Stimulated activated CD8-positive, alpha-beta memory T cell treated with anti-CD3 and anti-CD28 coated beads, Interleukin-12 subunit alpha, Interleukin-12 subunit beta, amount 100 ng/mL, for 24 hours (primary cell): ENCODE measurements around the gene COL5A3.
"Not testable (repeated sequence)": the region's sequence is repeated elsewhere in the genome, so short reads cannot be mapped to it uniquely, and the experiment has no call there.

Experiments
- DNase-seq: peaks from one replicate; pipeline ENCODE4 v3.0.0-alpha.2; 2020; ENCODE audit errors: extremely low read depth

Gene COL5A3

DNA sequence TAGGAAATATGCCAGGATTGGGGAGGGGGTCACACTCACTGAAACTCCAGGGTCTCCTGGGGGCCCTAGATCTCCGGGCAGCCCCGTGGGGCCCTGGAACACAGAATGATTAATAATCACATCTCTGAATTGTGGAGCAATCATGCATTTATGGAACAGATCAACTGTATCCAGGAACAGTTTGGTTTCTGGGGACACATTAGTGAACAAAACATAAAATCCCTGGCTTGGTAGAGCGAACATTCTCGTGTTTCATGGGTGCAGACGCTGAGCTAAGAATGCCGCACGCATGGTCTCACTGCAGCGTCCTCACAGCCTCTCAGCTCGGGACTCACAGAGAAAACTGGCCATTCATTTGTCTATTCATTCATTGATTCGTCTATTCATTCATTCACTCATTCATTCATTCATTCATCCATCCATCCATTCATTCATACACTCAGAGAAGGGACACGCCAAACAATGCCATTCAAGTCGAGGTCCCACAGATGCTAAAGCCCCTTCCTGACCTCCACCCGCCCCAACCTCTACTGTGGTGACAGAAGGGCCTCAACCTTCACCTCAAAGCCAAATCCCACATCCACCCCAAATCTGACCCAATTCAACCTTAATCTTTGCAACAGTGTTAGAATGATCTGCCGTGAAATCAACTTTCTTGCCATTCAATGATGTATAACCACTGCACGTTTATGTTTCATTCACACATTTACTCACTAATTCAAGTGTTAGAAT, 39.0 kb downstream of the COL5A3 start:
- no peak for DNase-seq

DNA sequence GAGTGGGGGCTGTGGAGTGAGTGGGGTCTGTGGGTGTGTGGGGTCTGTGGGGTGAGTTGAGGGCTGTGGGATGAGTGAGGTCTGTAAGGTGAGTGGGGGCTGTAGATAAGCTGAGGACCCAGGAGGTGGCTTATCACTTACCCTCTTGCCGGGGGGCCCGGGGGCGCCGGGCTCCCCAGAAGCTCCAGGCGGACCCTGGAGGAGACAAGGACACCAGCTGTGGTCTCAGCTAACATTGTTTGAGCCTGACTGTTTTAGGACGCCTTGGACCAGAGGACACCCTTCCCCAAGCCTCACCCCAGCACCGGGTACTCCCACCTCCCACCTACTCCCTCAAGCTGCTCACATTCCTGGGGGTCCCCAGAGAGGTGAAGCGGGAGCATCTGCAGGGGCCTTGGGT, 39.8 kb downstream of the COL5A3 start:
- no peak for DNase-seq

DNA sequence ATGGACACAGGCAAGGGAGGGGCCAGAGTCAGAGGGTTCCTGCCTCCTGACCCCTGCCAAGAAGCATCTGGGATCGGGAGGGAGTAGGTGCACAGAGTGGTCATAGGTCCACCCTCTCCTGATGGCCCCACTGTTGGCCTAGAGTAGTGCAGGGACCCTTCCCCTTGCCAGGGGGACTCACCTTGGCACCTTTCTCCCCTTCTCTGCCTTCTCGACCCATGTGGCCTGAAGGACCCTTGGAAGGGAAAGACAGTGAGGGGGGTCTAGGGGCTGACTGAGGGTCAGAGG, 40.7 kb downstream of the COL5A3 start:
- DNase-seq, result no peak

DNA sequence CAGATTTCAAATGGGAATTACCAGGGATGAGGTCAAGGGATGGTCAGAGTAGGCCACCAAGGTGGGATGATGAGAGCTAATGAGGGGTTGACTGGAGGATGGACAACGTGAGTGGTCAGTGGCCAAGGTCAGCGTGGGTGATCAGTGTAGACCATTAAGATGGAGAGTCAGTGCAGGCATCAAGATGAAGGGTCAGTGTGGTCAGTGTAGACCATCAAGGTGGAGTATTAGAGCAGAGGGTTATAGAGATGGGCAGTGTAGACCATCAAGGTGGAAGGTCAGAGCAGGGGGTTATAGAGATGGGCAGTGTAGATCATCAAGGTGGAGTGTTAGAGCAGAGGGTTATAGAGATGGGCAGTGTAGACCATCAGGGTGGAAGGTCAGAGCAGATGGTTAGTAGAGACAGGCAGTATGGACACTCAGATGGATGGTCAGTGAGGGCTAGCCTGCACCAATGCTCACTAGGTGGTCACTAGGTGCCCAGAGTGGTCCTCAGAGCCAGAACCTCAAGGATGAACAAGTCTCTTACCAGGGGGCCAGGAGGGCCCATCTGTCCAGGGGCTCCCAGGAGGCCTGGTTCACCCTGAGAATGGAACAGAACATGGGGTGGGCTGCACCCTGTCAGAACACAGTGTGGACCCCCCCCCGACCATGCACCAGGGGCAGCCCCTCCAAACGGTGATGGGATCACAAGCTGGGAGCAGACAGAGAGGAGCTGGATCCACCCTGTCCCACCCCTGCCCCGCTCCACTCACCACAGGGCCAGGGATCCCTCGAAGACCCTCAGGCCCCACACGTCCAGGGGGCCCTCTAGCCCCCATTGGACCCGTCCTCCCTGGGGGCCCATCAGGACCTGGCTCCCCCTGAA, 41.2 kb downstream of the COL5A3 start:
- no peak for DNase-seq

DNA sequence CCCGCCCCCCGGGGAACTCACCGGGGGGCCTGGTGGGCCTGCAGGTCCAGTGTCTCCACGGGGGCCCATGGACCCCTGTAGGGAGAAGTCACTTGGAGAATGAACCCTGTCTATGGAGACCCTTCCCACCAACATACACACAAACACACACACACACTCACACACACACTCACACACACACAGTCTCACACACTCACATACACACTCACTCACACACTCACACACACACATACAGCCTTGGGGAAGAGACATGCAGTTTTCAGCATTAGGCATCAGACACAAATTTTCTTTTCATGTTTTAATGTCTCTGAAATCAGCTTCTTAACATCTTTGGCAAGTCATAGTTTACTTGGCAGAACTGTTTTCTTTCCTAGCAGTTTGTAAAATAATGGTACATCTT, 43.0 kb downstream of the COL5A3 start:
- no peak for DNase-seq

DNA sequence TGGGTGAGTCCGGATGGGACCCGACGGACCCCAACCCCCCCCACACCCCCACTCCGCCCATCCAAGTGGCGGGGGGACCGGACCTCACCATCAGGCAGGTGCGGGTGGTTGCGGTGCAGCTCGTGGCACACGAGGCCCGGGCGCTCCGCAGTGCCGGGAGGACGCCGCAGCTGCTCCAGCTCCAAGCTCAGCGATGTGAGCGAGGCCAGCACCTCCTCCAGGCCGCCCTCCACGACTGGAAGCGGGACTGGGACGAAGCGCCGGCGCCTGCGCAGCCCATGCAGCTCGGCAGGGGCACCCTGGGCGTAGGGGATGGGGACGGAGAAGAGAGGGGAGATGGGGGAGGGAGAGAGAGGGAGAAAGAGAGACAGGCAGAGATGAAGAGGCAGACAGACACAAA, 43.9 kb downstream of the COL5A3 start:
- no peak for DNase-seq

DNA sequence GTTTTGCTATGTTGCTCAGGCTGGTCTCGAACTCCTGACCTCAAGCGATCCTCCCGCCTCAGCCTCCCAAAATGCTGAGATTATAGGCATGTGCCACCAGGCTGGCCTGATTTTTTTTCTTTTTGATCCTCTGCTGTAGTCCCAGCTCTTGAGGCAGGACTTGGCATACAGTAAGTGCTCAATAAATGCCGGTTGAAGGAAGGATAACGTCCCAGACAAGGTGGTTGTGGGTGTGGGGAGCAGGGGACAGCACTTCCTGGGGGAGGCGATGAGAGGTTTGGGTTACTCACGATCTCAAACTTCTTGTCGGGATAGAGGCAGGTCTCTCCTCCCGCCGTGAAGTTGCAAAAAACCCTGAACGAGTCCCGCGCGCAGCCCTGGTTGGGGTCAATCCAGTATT, 44.3 kb downstream of the COL5A3 start:
- no peak for DNase-seq

DNA sequence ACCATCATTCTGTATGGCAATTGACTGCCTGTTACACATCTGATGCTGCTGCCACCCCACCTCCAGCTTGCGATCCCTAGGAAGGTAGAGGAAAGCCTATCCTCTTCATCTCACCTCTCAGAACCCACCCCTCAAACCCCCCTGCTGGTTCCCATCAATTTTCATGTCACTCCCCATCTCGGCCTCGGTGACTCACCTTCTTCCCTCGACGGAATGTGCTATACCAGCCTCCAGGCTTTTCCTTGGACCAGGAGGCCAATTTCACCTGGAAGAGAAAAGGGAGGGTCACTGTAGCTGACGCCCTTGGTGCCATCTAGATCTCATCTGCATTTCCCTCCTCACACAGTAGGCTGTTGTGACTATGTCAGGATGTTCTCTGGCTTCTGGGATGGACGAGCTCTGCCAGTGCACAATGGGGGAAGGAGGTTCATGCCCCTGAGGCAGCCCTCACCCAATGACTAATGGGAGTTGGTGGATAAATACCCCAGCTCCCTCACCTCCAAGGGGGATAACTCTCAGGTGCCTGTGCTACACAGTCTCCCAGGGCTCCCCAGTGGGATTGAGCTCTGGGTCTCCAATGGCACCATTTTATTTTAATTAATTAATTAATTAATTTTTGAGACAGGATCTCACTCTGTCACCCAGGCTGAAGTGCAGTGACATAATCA, 47.5 kb downstream of the COL5A3 start:
- no peak for DNase-seq

DNA sequence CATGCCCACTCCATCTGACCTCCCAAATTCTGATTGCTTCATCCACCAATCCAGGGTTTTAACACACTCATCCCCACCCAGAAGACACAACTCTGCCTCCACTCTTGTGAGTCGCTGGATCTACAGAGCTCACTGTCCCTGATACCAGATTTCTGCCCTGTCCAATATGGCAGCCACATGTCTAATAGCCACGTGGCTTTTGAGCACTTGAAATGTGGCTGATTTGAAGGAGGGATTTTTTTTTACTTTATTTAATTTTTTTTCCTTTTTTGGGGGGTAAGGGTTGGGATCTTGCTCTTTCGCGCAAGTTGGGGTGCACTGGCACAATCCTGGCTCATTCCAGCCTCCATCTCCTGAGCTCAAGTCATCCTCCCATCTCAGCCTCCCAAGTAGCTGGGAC, 49.2 kb downstream of the COL5A3 start:
- no peak for DNase-seq

DNA sequence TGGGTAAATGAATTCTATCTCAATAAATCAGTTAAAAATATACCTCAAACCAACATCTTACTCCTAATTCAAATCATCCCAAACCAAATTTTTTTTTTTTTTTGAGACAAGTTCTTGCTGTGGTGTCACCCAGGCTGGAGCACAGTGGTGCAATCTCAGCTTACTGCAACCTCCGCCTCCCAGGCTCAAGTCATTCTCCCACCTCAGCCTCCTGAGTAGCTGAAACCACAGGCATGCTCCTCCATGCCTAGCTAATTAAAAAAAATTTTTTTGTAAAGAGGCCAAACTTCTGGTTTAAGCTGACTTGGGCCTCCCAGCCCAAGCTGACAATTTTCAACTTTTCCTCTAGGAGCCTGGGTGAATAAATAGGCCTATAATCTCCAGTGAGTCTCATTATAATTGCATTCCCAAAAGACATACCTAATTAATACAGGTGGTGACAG, 51.9 kb downstream of the COL5A3 start:
- no peak for DNase-seq

DNA sequence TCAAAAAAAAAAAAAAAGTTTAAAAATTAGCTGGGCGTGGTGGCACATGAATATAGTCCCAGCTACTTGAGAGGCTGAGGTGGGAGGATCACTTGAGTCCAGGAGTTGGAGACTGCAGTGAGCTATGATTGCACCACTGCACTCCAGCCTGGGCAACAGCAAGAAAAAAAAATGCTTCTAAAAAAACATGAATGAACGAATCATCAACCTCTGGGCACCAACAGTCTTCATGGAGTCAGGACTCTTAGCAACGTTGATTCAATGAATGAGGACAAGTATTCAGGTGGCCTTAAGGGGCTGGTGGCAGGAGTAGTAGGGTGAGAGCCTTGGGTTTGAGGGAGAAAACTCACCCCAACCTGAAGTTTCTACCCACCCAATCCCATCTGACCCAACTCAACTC, 53.3 kb downstream of the COL5A3 start:
- DNase-seq, result no peak

DNA sequence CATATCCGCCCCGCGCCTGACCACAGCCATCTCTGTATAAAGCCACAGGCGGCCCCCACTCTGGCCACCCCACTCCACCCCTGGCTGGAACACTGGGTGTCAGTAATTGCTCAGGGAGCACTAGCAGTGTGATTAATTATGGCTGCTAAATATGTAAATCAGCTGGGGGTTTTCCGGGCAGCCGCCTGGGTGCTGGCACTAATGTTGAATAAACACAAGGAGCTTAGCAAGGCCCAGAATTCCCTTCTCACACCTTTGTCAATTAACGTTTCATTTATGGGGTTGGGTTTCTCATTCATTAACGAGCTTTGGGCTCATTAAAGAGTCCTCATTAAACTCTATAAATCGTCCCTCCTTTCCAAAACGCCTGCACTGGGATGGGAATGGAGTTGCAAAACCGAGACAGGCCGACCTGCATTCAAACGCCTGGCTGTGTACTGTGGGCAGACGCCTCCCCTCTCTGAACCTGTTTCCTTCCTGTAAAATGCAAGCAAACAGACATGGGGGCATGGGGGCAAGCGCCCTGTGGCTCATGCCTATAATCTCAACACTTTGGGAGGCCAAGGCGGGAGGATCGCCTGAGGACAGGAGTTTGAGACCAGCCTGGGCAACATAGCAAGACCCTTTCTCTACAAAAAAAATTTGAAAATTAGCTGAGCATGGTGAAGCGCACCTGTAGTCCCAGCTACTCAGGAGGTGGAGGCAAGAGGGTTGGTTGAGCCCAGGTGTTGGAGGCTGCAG, 56.3 kb downstream of the COL5A3 start:
- no peak for DNase-seq

DNA sequence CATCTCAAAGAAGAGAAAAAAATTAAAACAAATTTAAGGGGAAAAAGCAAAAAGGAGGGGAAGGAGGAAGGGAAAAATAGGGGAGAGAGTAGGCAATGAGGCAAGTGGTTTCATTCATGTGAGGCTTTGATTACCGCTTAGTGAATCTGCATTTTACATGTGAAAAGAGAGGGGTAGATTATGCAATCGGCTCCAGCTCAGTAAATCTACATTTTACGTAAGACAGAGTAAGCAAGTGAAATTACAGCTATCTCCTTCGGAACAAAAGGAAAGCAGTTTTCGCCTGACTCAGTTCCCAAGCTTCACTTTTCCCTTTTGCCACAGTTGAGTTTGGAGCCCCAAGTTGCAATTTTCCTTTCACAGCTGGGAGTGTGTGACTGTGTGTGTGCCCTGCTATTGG, 58.0 kb downstream of the COL5A3 start:
- DNase-seq, result no peak

DNA sequence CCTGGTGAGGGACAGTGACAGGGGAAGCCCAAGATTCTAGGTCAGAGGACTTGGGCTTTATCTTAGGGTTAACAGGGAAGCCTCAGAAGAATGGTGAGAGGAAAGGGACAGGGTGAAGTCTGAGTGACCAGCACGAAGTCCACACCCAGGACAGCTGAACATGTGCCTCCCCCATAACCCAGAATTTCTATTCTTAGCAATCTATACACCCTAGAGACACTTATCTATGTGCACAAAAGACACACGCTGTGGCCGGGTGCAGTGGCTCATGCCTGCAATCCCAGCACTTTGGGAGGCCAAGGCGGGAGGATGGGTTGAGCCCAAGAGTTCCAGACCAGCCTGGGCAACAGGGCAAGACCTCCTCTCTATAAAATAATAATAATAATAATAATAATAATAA, 62.9 kb downstream of the COL5A3 start:
- no peak for DNase-seq

DNA sequence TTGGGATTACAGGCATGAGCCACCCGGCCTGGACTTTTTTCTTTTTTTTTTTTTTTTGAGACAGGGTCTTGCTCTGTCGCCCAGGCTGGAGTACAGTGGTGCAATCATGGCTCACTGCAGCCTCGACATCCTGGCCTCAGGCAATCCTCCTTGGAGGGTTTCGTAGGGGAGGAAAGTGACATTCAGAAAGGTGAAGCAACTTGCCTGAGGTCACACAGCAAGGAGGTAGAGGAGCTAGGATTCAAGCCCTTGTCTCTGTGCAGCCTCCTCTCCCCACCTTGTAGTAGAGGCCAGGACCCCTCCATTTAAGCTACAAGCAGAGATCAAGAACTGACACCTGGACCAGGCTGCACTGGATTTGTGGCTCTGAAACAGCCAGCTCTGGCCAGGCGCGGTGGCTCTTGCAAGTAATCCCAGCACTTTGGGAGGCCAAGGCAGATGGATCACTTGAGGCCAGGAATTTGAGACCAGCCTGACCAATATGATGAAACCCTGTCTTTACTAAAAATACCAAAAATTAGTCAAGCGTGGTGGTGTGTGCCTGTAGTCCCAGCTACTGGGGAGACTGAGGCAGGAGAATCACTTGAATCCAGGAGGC, 63.7 kb downstream of the COL5A3 start:
- not testable (repeated sequence) for DNase-seq

DNA sequence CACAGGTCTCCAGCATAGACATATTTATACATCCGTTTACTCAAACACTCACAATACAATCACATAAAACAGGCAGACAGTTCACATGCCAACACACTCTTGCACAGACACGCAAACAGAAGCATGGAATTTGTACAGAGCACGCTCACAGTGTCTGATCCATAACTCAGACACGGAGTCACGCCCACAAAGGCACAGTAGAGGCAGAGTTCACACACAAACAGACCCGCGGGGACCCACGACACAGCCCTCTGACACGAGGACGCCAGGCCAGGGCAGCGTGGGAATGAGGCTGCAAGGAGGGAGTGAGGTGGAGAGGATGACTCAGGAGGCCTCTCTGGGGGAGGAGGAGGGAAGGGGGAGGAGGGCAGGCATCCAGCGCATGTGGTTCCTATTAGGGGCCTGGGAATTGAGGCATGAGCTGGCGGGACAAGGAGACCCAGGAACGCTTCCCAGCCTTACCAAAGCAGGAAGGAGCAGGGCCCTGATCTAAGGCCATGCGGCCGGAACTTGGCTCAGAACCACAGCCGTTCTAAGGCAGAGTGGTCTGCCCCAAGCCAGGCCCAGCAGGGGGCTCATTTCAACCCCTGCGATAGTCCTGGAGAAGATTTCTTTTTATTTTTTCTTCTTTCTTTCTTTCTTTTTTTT, 64.9 kb downstream of the COL5A3 start:
- DNase-seq, result no peak

DNA sequence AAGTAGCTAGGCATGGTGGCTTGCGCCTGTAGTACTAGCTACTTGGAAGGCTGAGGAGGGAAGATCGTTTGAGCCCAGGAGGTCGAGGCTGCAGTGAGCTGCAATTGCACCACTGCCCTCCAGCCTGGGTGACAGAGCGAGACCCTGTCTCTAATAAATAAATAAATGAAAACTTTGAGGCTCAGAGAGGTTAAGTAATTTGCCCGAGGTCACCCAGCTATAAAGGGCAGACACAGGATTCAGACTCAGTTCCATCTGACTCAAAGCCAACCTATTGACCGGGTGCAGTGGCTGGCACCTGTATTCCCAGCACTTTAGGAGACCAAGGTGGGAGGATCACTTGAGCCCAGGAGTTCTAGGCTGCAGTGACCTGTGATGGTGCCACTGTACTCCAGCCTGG, 66.6 kb downstream of the COL5A3 start:
- DNase-seq, result no peak

DNA sequence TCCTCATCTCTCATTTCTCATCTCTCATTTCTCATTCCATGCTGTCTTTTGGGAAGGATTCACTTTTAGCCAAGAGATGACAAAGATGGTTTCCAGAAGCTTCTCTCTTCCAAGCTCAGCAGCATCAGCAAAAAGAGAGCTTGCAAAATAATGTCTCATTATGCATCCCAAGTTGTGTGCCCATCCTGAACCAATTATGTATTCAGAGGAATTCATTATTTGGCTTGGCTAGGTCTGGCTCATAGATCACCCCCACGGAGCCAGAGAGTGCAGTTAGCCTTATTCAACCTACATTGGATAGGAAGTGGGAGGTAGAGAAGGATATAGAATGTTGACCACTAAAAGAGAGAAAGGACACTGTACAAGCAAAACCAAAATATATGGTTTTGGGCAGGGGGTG, 68.6 kb downstream of the COL5A3 start:
- DNase-seq, result no peak

DNA sequence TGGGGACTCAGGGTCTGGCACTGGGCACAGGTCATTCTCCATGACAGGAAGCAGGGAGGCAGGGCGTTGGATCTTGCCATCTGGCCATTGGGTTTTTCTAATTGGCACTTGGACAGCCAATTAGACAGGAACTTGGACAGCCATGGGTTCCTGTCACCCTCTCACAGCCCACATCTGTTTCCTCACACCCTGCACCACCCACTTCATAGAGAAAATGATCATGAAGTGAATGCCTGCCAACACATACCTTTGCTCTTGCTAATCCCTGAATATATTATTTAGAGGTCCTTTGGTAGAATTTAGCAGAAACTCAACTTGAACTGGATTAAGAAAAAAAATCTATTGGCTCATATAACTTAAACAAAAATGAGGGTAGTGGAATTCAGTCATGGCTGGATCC, 69.1 kb downstream of the COL5A3 start:
- DNase-seq, result no peak

DNA sequence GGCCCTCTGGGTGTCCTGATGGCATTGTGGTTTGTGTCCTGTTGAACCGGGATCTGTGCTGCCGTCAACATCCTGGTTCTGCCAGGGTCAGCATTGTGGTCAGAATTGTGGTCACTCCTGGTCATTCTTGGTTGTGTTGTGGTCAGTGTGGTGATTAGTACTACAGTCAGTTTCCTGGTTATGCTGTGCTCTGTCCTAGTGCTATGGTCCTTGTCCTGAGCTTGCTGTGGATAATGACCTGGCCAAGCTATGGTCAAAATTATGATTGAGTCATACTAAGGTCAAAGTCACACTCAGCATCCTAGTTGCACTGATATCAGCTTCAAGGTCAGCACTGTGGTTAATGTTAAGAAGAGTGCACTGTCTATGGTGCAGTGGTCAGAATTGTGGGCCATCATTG, 69.5 kb downstream of the COL5A3 start:
- no peak for DNase-seq

DNA sequence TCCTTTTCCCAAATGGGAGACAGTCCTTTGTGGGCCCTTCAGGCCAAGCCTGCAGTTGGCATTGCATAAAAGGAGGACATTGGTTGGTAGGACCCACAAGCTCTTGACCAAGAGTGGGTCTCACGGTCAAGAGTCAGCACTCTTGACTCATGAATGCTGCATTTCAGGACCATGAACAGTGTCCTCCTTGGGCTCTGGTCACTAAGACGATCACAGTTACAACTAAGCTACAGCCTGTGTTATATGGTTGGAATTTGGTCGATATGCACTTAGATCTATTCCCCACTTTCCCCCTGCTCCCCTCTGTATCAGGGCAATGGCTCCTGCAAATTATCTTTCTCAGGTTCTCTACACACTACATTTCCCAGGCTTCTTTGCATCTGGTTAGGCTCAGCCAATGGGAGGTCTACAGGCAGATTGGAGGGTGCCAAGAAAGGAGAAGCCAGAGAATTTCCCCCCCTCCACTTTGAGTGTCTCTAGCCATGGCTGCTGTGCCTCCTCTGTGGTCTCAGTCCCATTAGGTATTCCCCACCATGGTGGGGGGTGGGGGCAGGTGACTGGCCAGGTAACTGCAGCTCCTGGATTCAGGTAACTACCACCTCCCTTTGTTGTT, 70.9 kb downstream of the COL5A3 start:
- no peak for DNase-seq
